DMS 273 treated with DMSO at 0.1 percent for 48 hours (cell line): ENCODE data around the gene URI1.
"Not testable (repeated sequence)": the region's sequence is repeated elsewhere in the genome, so short reads cannot be mapped to it uniquely, and the experiment has no call there.

Experiments used
- DNase-seq: peaks from one replicate; lab custom pipeline; 2025; lab: John Stamatoyannopoulos, UW

URI1 gene

GRCh38 chr19:30026933-30027332 lies 84.9 kb downstream of the URI1 start:
- no peak for DNase-seq

- no peak for DNase-seq
These were observed 86.3 kb downstream of the URI1 start for GRCh38 chr19:30028118-30028991.

GRCh38 chr19:30028992-30029343 lies 86.9 kb downstream of the URI1 start:
- DNase-seq: no peak

- no peak for DNase-seq
These were observed 87.9 kb downstream of the URI1 start for GRCh38 chr19:30029721-30030510.

GRCh38 chr19:30034321-30034720 lies 92.3 kb downstream of the URI1 start:
- DNase-seq: no peak

- DNase-seq: no peak
These were observed 94.4 kb downstream of the URI1 start for GRCh38 chr19:30036154-30037129.

- DNase-seq: no peak
These were observed 95.8 kb downstream of the URI1 start for GRCh38 chr19:30037835-30038234.

GRCh38 chr19:30041931-30042330 lies 99.9 kb downstream of the URI1 start:
- not testable (repeated sequence) for DNase-seq

GRCh38 chr19:30043008-30043407 lies 101.0 kb downstream of the URI1 start:
- DNase-seq: not testable (repeated sequence)

- no peak for DNase-seq
These were observed 102.5 kb downstream of the URI1 start for GRCh38 chr19:30044273-30045248.

GRCh38 chr19:30046522-30046921 lies 104.5 kb downstream of the URI1 start:
- no peak for DNase-seq

GRCh38 chr19:30047432-30047831 lies 105.4 kb downstream of the URI1 start:
- DNase-seq: no peak

- no peak for DNase-seq
These were observed 107.2 kb downstream of the URI1 start for GRCh38 chr19:30049226-30049625.

- DNase-seq: no peak
These were observed 108.0 kb downstream of the URI1 start for GRCh38 chr19:30049846-30050667.

- DNase-seq: no peak
These were observed 110.4 kb downstream of the URI1 start for GRCh38 chr19:30052122-30053075.

- no peak for DNase-seq
These were observed 111.5 kb downstream of the URI1 start for GRCh38 chr19:30053558-30053957.

- DNase-seq: no peak
These were observed 112.2 kb downstream of the URI1 start for GRCh38 chr19:30054210-30054609.

- no peak for DNase-seq
These were observed 114.5 kb downstream of the URI1 start for GRCh38 chr19:30056580-30056979.
